Activated gamma-delta T cell treated with Interleukin-2 at 50 U/mL for 16 hours (primary cell): ENCODE data around the gene MAPK8IP2.

Experiments
- DNase-seq: peaks from one replicate; pipeline ENCODE4 v3.0.0-alpha.2; 2020

Gene MAPK8IP2

GRCh38 chr22:50576070-50576469, 24.5 kb upstream of the MAPK8IP2 start:
- DNase-seq, result no peak

GRCh38 chr22:50576806-50577696, 23.5 kb upstream of the MAPK8IP2 start:
- no peak for DNase-seq

GRCh38 chr22:50577697-50577986, 23.0 kb upstream of the MAPK8IP2 start:
- DNase-seq, result no peak

GRCh38 chr22:50577987-50578775, 22.4 kb upstream of the MAPK8IP2 start, which contains the start of gene CPT1B:
CPT1B (minus strand) TSS chr22:50578427; CDS start chr22:50577915, 512 bp downstream.
- DNase-seq, result no peak

GRCh38 chr22:50578776-50579310, 21.8 kb upstream of the MAPK8IP2 start:
- no peak for DNase-seq

- DNase-seq, result no peak
These were observed 20.8 kb upstream of the MAPK8IP2 start for GRCh38 chr22:50579752-50580151.

GRCh38 chr22:50581031-50581949, 19.3 kb upstream of the MAPK8IP2 start:
- no peak for DNase-seq

- peak; percentile 19 for DNase-seq
These were observed 18.6 kb upstream of the MAPK8IP2 start for GRCh38 chr22:50581950-50582492.

GRCh38 chr22:50582493-50583293, 17.9 kb upstream of the MAPK8IP2 start, which contains the start of gene CHKB:
CHKB (minus strand) TSS chr22:50582849; CDS start chr22:50582781, 68 bp downstream.
- peak; percentile 98 for DNase-seq

- no peak for DNase-seq
These were observed 17.2 kb upstream of the MAPK8IP2 start for GRCh38 chr22:50583294-50583861.

GRCh38 chr22:50584106-50585096, 16.2 kb upstream of the MAPK8IP2 start:
- DNase-seq, result no peak

GRCh38 chr22:50585238-50585637, 15.4 kb upstream of the MAPK8IP2 start:
- DNase-seq, result no peak

GRCh38 chr22:50585781-50586180, 14.8 kb upstream of the MAPK8IP2 start:
- DNase-seq, result no peak

- DNase-seq, result no peak
These were observed 14.2 kb upstream of the MAPK8IP2 start for GRCh38 chr22:50586416-50586815.

GRCh38 chr22:50587407-50587806, 13.2 kb upstream of the MAPK8IP2 start:
- no peak for DNase-seq

GRCh38 chr22:50595189-50595588, 5.4 kb upstream of the MAPK8IP2 start:
- no peak for DNase-seq

- DNase-seq, result no peak
These were observed 3.5 kb upstream of the MAPK8IP2 start for GRCh38 chr22:50597097-50597496.

GRCh38 chr22:50599816-50600455, 657 bp upstream of the MAPK8IP2 start:
- DNase-seq, result peak; percentile 58
